Endothelial cell (in vitro differentiated cells): ENCODE data around the gene TBC1D4. TPM values are rescaled to one million over a fixed set of nuclear protein-coding genes. Genes with fewer than 3 reads are reported as not detected.
"Not testable (repeated sequence)": the region's sequence is repeated elsewhere in the genome, so short reads cannot be mapped to it uniquely, and the experiment has no call there.

ENCODE experiments used
- DNase-seq: peaks from one replicate; pipeline ENCODE4 v3.0.0; 2021; ENCODE audit warnings: low spot score
- H3K27ac Mint-ChIP-seq: one replicate; pipeline ENCODE4 v1.8.0; 2021; ENCODE audit warnings: mixed read lengths, inconsistent platforms; ENCODE audit not compliant: unreplicated experiment
- H3K27me3 Mint-ChIP-seq: one replicate; pipeline ENCODE4 v1.8.0; 2021; ENCODE audit warnings: mild to moderate bottlenecking, moderate library complexity, mixed read lengths, inconsistent platforms; ENCODE audit not compliant: unreplicated experiment
- H3K36me3 Mint-ChIP-seq: one replicate; pipeline ENCODE4 v1.8.0; 2021; ENCODE audit warnings: mild to moderate bottlenecking, low read depth, mixed read lengths, inconsistent platforms; ENCODE audit not compliant: unreplicated experiment
- H3K4me1 Mint-ChIP-seq: one replicate; pipeline ENCODE4 v1.8.0; 2021; ENCODE audit warnings: mild to moderate bottlenecking, mixed read lengths, inconsistent platforms; ENCODE audit not compliant: unreplicated experiment
- H3K4me3 Mint-ChIP-seq: one replicate; pipeline ENCODE4 v1.8.0; 2021; ENCODE audit warnings: mild to moderate bottlenecking, mixed read lengths, inconsistent platforms; ENCODE audit not compliant: unreplicated experiment
- H3K9me3 Mint-ChIP-seq: one replicate; pipeline ENCODE4 v1.8.0; 2021; ENCODE audit warnings: mixed read lengths, inconsistent platforms; ENCODE audit not compliant: unreplicated experiment
- CTCF ChIP-seq: fragments of 200-600 bp; sonication (generic); IDR thresholded peaks from one replicate; pipeline ENCODE4 v1.5.0; 2021; ENCODE audit warnings: antibody characterized with exemption; ENCODE audit not compliant: unreplicated experiment
- total RNA-seq: library from RNA; stranded (reverse); fragmentation: NEBNext Ultra II Directional; extraction: Animal tissue kit (Norgen Biotek cat#: 25700); gene quantifications from one replicate; pipeline ENCODE4 v1.2.1, GENCODE V29; 2021; ENCODE audit not compliant: unreplicated experiment

Gene TBC1D4
- total RNA-seq, 1 donor from 2014 or later = 47.2 TPM

- no peaks in the 10 kb centered on the region for H3K9me3 Mint-ChIP-seq
- H3K4me1 Mint-ChIP-seq = no peaks in the 10 kb centered on the region
- DNase-seq = no peak
- H3K27me3 Mint-ChIP-seq = peaks cover 1% of the 10 kb centered on the region
- H3K4me3 Mint-ChIP-seq = no peak overlapping the region
- TF ChIP-seq CTCF = no peak
- H3K27ac Mint-ChIP-seq = no peak overlapping the region
- no peaks in the 10 kb centered on the region for H3K36me3 Mint-ChIP-seq
Measured at GRCh38 chr13:75271846-75272245, 210.1 kb downstream of the TBC1D4 start.

- not testable (repeated sequence) for H3K4me1 Mint-ChIP-seq, H3K4me3 Mint-ChIP-seq, H3K36me3 Mint-ChIP-seq, H3K27me3 Mint-ChIP-seq, H3K9me3 Mint-ChIP-seq, H3K27ac Mint-ChIP-seq, DNase-seq
Measured at GRCh38 chr13:75268481-75268880, 213.5 kb downstream of the TBC1D4 start.

GRCh38 chr13:75264611-75265010, 217.4 kb downstream of the TBC1D4 start:
- no peaks in the 10 kb centered on the region for H3K4me1 Mint-ChIP-seq
- H3K27me3 Mint-ChIP-seq = peaks cover 1% of the 10 kb centered on the region
- no peak for TF ChIP-seq CTCF
- no peaks in the 10 kb centered on the region for H3K36me3 Mint-ChIP-seq
- DNase-seq = no peak
- no peaks in the 10 kb centered on the region for H3K9me3 Mint-ChIP-seq
- no peak overlapping the region for H3K4me3 Mint-ChIP-seq
- no peak overlapping the region for H3K27ac Mint-ChIP-seq

- TF ChIP-seq CTCF = no peak
- H3K9me3 Mint-ChIP-seq = no peaks in the 10 kb centered on the region
- no peak overlapping the region for H3K4me3 Mint-ChIP-seq
- H3K4me1 Mint-ChIP-seq = peaks cover 2% of the 10 kb centered on the region
- H3K27me3 Mint-ChIP-seq = peaks cover 3% of the 10 kb centered on the region
- H3K36me3 Mint-ChIP-seq = no peaks in the 10 kb centered on the region
- no peak for DNase-seq
- no peak overlapping the region for H3K27ac Mint-ChIP-seq
Measured at GRCh38 chr13:75263741-75264407, 218.1 kb downstream of the TBC1D4 start.

- Mint-ChIP-seq H3K27me3 (peaks cover 3% of the 10 kb centered on the region), H3K36me3 (no peaks in the 10 kb centered on the region), H3K4me3 (no peak overlapping the region), H3K4me1 (peaks cover 5% of the 10 kb centered on the region), H3K9me3 (no peaks in the 10 kb centered on the region), H3K27ac (no peak overlapping the region)
- TF ChIP-seq CTCF = peak; percentile 65
- DNase-seq = no peak
Measured at GRCh38 chr13:75258159-75258782, 223.7 kb downstream of the TBC1D4 start.
